Spleen (tissue), 11 donors: Measurements from ENCODE around the gene AFP. TPM values are rescaled to one million over a fixed set of nuclear protein-coding genes. Genes with fewer than 3 reads are reported as not detected.

ENCODE experiments used
- DNase-seq: peaks from one replicate; pipeline ENCODE4 v3.0.0-alpha.2; 2020
- H3K27ac ChIP-seq, 8 donors: fragments of 200-600 bp; sonication (generic) in 7 of 8; 1 replicate in 4 of 8; 2 replicates in 4 of 8; pipeline versions ENCODE4 v1.5.0 to v1.8.0; 2016 to 2021; ENCODE audit warnings: inconsistent platforms in 4 of 8, mild to moderate bottlenecking in 4 of 8, moderate library complexity in 1 of 8
- H3K27me3 ChIP-seq, 7 donors: fragments of 200-600 bp; sonication (generic) in 6 of 7; replicated peaks in 1 of 7; 1 replicate in 4 of 7; 2 replicates in 3 of 7; pipeline versions ENCODE4 v1.5.0 to v1.8.0; 2016 to 2021; ENCODE audit warnings: inconsistent platforms in 3 of 7, mild to moderate bottlenecking in 1 of 7
- H3K36me3 ChIP-seq, 6 donors: fragments of 200-600 bp; sonication (generic) in 5 of 6; 1 replicate in 4 of 6; 2 replicates in 2 of 6; pipeline versions ENCODE4 v1.5.0 to v1.8.0; 2016 to 2021; ENCODE audit warnings: inconsistent platforms in 2 of 6
- H3K4me1 ChIP-seq, 6 donors: fragments of 200-600 bp; sonication (generic) in 5 of 6; 1 replicate in 3 of 6; 2 replicates in 3 of 6; pipeline versions ENCODE4 v1.5.0 to v1.8.0; 2016 to 2021; ENCODE audit warnings: inconsistent platforms in 3 of 6
- H3K4me3 ChIP-seq, 8 donors: fragments of 200-600 bp; sonication (generic) in 7 of 8; 1 replicate in 4 of 8; 2 replicates in 4 of 8; pipeline versions ENCODE4 v1.5.0 to v1.8.0; 2016 to 2021; ENCODE audit warnings: inconsistent platforms in 4 of 8, mild to moderate bottlenecking in 4 of 8, moderate library complexity in 2 of 8
- H3K9me3 ChIP-seq, 8 donors: fragments of 200-600 bp; sonication (generic) in 7 of 8; 1 replicate in 4 of 8; 2 replicates in 4 of 8; pipeline versions ENCODE4 v1.5.0 to v1.8.0; 2016 to 2021; ENCODE audit warnings: inconsistent platforms in 4 of 8
- CTCF ChIP-seq, 11 experiments: fragments of 200-600 bp in 7 of 11; fragments of 450-650 bp in 4 of 11; sonication (generic) in 4 of 11; IDR thresholded peaks in 8 of 11; conservative IDR thresholded peaks in 3 of 11; 1 replicate in 7 of 11; 2 replicates in 4 of 11; pipeline versions ENCODE4 v1.4.0 to v1.8.0; 2016 to 2021; ENCODE audit warnings: antibody characterized with exemption in 11 of 11, inconsistent platforms in 4 of 11, mild to moderate bottlenecking in 1 of 11
- POLR2A ChIP-seq, 3 donors: fragments of 450-650 bp; IDR thresholded peaks; one replicate each; pipeline ENCODE4 v1.5.1; 2017; ENCODE audit warnings: antibody characterized with exemption in 3 of 3, mild to moderate bottlenecking in 1 of 3
- POLR2AphosphoS5 ChIP-seq, 3 donors: sonication (generic); formaldehyde crosslinking; IDR thresholded peaks; one replicate each; pipeline ENCODE4 v1.5.1; 2017; ENCODE audit warnings: antibody characterized with exemption in 3 of 3
- WGBS, 5 donors: extraction: QIAGEN DNeasy Blood & Tissue Kit in 3 of 5; methylation state at CpG; one replicate each; pipeline versions ENCODE4 v1.1.5 to v1.1.7; 2013 to 2018; 5-methylcytosine and 5-hydroxymethylcytosine counted together
- intact Hi-C: fragments of 100-400 bp; cut with DNase I; formaldehyde crosslinking; loops from one replicate; pipeline ENCODE4 v1.15.0; 2023; ENCODE audit warnings: low total_unique reads
- polyA plus RNA-seq, 3 donors: library from polyadenylated mRNA; stranded (reverse); fragments of 200-250 nt; gene quantifications; one replicate each; pipeline ENCODE4 v1.2.1, GENCODE V29; 2013
- total RNA-seq, 7 donors: library from RNA; depleted of rRNA in 3 of 7; stranded (reverse); fragments of >200 nt in 3 of 7; fragmentation: NEBNext Ultra II Directional in 4 of 7; extraction: Animal tissue kit (Norgen Biotek cat#: 25700) in 4 of 7; gene quantifications; one replicate each; pipeline versions ENCODE4 v1.1.0 to v1.2.1, GENCODE V29; 2016 to 2021
- donor health status: healthy with polysubstance abuse.
- donor health status: DM: no; HTN: no; CAD: no; lungs with moderate emphysema.
- donor health status: DM: no; HTN: no; CAD: no.
- donor health status: Bipolar disorder and iron deficiency.
- donor health status: healthy.
- donor health status: DM: no; HTN: no; CAD: no.
- donor health status: DM: yes; HTN: yes; CAD: no.

AFP gene
- total and polyA plus RNA-seq, 10 donors = not detected

- TF ChIP-seq POLR2AphosphoS5 (IDR thresholded peaks at IDR 0.05) (no peak), POLR2A (IDR thresholded peaks at IDR 0.05) (no peak), CTCF (IDR thresholded peaks at IDR 0.05 in 8 of 11, conservative IDR thresholded peaks at IDR 0.05 in 3 of 11) (no peak)
- no peak overlapping the region for H3K27ac ChIP-seq
- H3K36me3 ChIP-seq = no peaks in the 10 kb centered on the region
- no peaks in the 10 kb centered on the region for H3K27me3 ChIP-seq
- H3K4me3 ChIP-seq = no peak overlapping the region
- H3K9me3 ChIP-seq = no peaks in the 10 kb centered on the region
- H3K4me1 ChIP-seq = no peaks in the 10 kb centered on the region
- no peak for DNase-seq
- 71 to 86% (median 77%) methylated on average over 4 of the region's 4 CpGs for WGBS, 5 donors
- intact Hi-C loops = no loop called here
These were observed 22.4 kb downstream of the AFP start for GRCh38 chr4:73458184-73459047.

DNA sequence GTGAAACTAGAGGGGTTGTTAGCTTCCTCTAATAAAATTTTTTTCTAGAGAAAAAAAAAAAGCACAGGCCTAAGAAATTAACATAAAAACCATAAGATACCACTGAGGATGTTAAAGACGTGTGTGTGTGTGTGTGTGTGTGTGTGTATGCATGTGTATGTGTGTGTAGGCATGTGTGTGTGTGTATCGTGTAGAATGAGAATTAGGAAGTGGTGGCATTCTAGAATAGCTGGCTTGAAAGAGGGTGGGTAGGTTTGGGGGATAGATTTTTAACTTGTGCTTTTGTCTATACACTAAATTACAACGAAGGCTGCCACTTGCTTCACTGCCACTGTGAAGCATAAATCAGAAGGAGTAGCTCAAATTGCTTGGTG lies 23.0 kb downstream of the AFP start:
- no peak for DNase-seq
- no peaks in the 10 kb centered on the region for H3K4me1 ChIP-seq
- H3K9me3 ChIP-seq = no peaks in the 10 kb centered on the region
- no peaks in the 10 kb centered on the region for H3K36me3 ChIP-seq
- 60 to 79% (median 65%) methylated on average over 3 of the region's 3 CpGs for WGBS, 5 donors
- H3K27me3 ChIP-seq = no peaks in the 10 kb centered on the region
- no peak overlapping the region for H3K27ac ChIP-seq
- intact Hi-C loops = no loop called here
- H3K4me3 ChIP-seq = no peak overlapping the region
- TF ChIP-seq POLR2A (IDR thresholded peaks at IDR 0.05) (no peak), CTCF (IDR thresholded peaks at IDR 0.05 in 8 of 11, conservative IDR thresholded peaks at IDR 0.05 in 3 of 11) (no peak), POLR2AphosphoS5 (IDR thresholded peaks at IDR 0.05) (no peak)

- WGBS, 5 donors = 72 to 86% (median 80%) methylated on average over 3 to 4 of the region's 4 CpGs
- H3K9me3 ChIP-seq = no peaks in the 10 kb centered on the region
- TF ChIP-seq POLR2AphosphoS5 (IDR thresholded peaks at IDR 0.05) (no peak), CTCF (IDR thresholded peaks at IDR 0.05 in 8 of 11, conservative IDR thresholded peaks at IDR 0.05 in 3 of 11) (no peak), POLR2A (IDR thresholded peaks at IDR 0.05) (no peak)
These were observed 25.0 kb downstream of the AFP start for GRCh38 chr4:73460913-73461522.

DNA sequence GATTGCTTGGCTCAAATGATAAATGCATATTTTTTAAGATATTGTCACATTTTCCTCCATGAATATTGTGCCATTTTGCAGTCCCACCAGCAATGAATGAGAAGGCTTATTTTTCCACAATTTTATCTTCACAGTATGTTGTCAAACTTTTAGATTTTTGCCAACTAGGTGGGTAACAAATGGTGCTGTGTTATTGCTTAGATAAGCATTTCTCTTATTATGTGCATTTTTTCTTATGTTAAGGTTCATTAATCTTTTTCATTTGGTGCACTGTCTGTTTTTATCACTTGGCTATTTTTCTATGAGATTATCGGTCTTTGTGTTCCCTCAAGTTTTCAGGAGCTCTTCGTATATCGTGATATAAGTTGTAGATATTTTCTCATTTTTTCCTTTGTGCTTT lies 32.1 kb downstream of the AFP start:
- Histone ChIP-seq H3K27ac (no peak overlapping the region), H3K4me1 (no peaks in the 10 kb centered on the region), H3K36me3 (no peaks in the 10 kb centered on the region), H3K27me3 (no peaks in the 10 kb centered on the region), H3K9me3 (peaks cover 0 to 9% (median 5%) of the 10 kb centered on the region in 8 donors), H3K4me3 (no peak overlapping the region)
- intact Hi-C loops = no loop called here
- TF ChIP-seq POLR2A (IDR thresholded peaks at IDR 0.05) (no peak), CTCF (IDR thresholded peaks at IDR 0.05 in 8 of 11, conservative IDR thresholded peaks at IDR 0.05 in 3 of 11) (no peak), POLR2AphosphoS5 (IDR thresholded peaks at IDR 0.05) (no peak)
- WGBS, 5 donors = 94 to 99% (median 97%) methylated on average over 3 of the region's 3 CpGs
- no peak for DNase-seq

More at GRCh38 chr4:73460913-73461522, 25.0 kb downstream of the AFP start:
- Histone ChIP-seq H3K27ac (no peak overlapping the region), H3K4me3 (no peak overlapping the region), H3K27me3 (no peaks in the 10 kb centered on the region), H3K4me1 (no peaks in the 10 kb centered on the region), H3K36me3 (no peaks in the 10 kb centered on the region)
- DNase-seq = no peak
- intact Hi-C loops = no loop called here
